Endodermal cell (in vitro differentiated cells): ENCODE measurements around the gene SMARCA4. TPM values are rescaled to one million over a fixed set of nuclear protein-coding genes. Genes with fewer than 3 reads are reported as not detected.
A peak's percentile ranks its signal among the peaks of the same experiment; 100 is the strongest.

ENCODE experiments used
- DNase-seq: peaks from one replicate; pipeline ENCODE4 v3.0.0-alpha.2; 2017
- H3K27ac ChIP-seq: 2 replicates; pipeline ENCODE4 v1.5.1; 2013; ENCODE audit warnings: mild to moderate bottlenecking, low read depth, low read length, moderate library complexity
- H3K27me3 ChIP-seq: 2 replicates; pipeline ENCODE4 v1.6.1; 2013; ENCODE audit warnings: mild to moderate bottlenecking, low read length, moderate library complexity; ENCODE audit not compliant: insufficient read depth, control insufficient read depth, poor library complexity, severe bottlenecking
- H3K36me3 ChIP-seq: 2 replicates; pipeline ENCODE4 v1.7.0; 2013; ENCODE audit warnings: mild to moderate bottlenecking, low read length, moderate library complexity; ENCODE audit not compliant: control insufficient read depth, insufficient read depth
- H3K4me1 ChIP-seq: one replicate; pipeline ENCODE4 v1.7.0; 2013; ENCODE audit warnings: low read length; ENCODE audit not compliant: control insufficient read depth, insufficient read depth
- H3K4me3 ChIP-seq: 2 replicates; pipeline ENCODE4 v1.5.1; 2013; ENCODE audit warnings: mild to moderate bottlenecking, low read length, moderate library complexity
- H3K9ac ChIP-seq: 2 replicates; pipeline ENCODE4 v1.6.1; 2013; ENCODE audit warnings: mild to moderate bottlenecking, low read length, moderate library complexity; ENCODE audit not compliant: poor library complexity, severe bottlenecking; ENCODE audit errors: extremely low read depth
- H3K9me3 ChIP-seq: 2 replicates; pipeline ENCODE4 v1.6.1; 2013; ENCODE audit warnings: mild to moderate bottlenecking, low read length, moderate library complexity; ENCODE audit not compliant: control insufficient read depth
- H3K27ac Mint-ChIP-seq: 2 replicates; pipeline ENCODE4 v1.8.0; 2020; ENCODE audit warnings: mixed read lengths
- H3K27me3 Mint-ChIP-seq: 2 replicates; pipeline ENCODE4 v1.8.0; 2021; ENCODE audit warnings: mild to moderate bottlenecking, mixed read lengths; ENCODE audit not compliant: insufficient read depth
- H3K36me3 Mint-ChIP-seq: 2 replicates; pipeline ENCODE4 v1.8.0; 2020; ENCODE audit warnings: low read depth, mixed read lengths
- H3K4me1 Mint-ChIP-seq: 2 replicates; pipeline ENCODE4 v1.8.0; 2020; ENCODE audit warnings: mixed read lengths
- H3K4me3 Mint-ChIP-seq: 2 replicates; pipeline ENCODE4 v1.8.0; 2020; ENCODE audit warnings: mild to moderate bottlenecking, moderate library complexity, mixed read lengths
- H3K9me3 Mint-ChIP-seq: 2 replicates; pipeline ENCODE4 v1.8.0; 2020; ENCODE audit warnings: mild to moderate bottlenecking, mixed read lengths
- WGBS, 2 experiments: methylation state at CpG; one replicate each; pipeline versions ENCODE4 v1.1.5 to v1.1.7; 2013; ENCODE audit warnings: missing lambda C conversion rate in 2 of 2, mixed read lengths in 1 of 2; ENCODE audit not compliant: insufficient coverage in 1 of 2, insufficient read length in 1 of 2; 5-methylcytosine and 5-hydroxymethylcytosine counted together
- total RNA-seq, 2 donors: library from RNA; stranded (reverse); fragmentation: NEBNext Ultra II Directional in 1 of 2; extraction: Animal tissue kit (Norgen Biotek cat#: 25700) in 1 of 2; gene quantifications; 2 replicates in 1 of 2; 3 replicates in 1 of 2; pipeline ENCODE4 v1.2.1, GENCODE V29; 2021
- TF ChIP-seq, protein P1 (sequence below): fragments of 200-600 bp; sonication (generic); conservative IDR thresholded peaks from 2 replicates; pipeline ENCODE4 v1.5.0; 2021; ENCODE audit warnings: antibody characterized with exemption, mild to moderate bottlenecking

The SMARCA4 gene
- total RNA-seq, 2 donors from 2014 or later, result 290 to 292 TPM

DNA sequence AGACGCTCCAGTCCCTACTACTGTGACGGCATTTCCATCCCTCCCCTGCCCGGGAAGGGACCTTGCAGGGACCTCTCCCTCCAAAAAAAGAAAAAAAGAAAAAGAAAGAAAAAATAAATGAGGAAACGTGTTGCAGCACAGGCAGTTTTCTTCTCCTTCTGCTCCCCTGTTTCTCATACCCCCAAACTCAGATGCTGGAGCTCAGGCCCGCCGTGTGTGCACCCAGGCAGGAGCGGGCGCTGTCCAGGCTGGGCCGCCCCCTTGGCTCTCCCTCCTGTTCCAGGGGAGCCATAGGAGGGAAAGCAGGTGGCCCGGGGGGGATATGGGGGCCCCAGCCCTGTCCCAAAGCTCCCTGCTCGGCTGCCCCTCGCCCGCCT lies 38.2 kb upstream of the SMARCA4 start:
- Histone ChIP-seq H3K27ac (peak overlapping the region; percentile 6), H3K4me3 (no peak overlapping the region), H3K36me3 (peaks cover 22% of the 10 kb centered on the region), H3K27me3 (no peaks in the 10 kb centered on the region), H3K4me1 (no peaks in the 10 kb centered on the region), H3K9ac (no peak overlapping the region), H3K9me3 (no peaks in the 10 kb centered on the region)
- no peaks in the 10 kb centered on the region for H3K4me1 Mint-ChIP-seq
- no peak overlapping the region for H3K4me3 Mint-ChIP-seq
- WGBS, 2 experiments, result 87 to 93% methylated on average over 4 to 13 of the region's 13 CpGs
- H3K9me3 Mint-ChIP-seq, result no peaks in the 10 kb centered on the region
- H3K36me3 Mint-ChIP-seq, result peaks cover 41% of the 10 kb centered on the region
- no peak overlapping the region for H3K27ac Mint-ChIP-seq
- DNase-seq, result no peak
- TF ChIP-seq, protein P1, sequence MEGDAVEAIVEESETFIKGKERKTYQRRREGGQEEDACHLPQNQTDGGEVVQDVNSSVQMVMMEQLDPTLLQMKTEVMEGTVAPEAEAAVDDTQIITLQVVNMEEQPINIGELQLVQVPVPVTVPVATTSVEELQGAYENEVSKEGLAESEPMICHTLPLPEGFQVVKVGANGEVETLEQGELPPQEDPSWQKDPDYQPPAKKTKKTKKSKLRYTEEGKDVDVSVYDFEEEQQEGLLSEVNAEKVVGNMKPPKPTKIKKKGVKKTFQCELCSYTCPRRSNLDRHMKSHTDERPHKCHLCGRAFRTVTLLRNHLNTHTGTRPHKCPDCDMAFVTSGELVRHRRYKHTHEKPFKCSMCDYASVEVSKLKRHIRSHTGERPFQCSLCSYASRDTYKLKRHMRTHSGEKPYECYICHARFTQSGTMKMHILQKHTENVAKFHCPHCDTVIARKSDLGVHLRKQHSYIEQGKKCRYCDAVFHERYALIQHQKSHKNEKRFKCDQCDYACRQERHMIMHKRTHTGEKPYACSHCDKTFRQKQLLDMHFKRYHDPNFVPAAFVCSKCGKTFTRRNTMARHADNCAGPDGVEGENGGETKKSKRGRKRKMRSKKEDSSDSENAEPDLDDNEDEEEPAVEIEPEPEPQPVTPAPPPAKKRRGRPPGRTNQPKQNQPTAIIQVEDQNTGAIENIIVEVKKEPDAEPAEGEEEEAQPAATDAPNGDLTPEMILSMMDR, result no peak
- no peaks in the 10 kb centered on the region for H3K27me3 Mint-ChIP-seq

DNA sequence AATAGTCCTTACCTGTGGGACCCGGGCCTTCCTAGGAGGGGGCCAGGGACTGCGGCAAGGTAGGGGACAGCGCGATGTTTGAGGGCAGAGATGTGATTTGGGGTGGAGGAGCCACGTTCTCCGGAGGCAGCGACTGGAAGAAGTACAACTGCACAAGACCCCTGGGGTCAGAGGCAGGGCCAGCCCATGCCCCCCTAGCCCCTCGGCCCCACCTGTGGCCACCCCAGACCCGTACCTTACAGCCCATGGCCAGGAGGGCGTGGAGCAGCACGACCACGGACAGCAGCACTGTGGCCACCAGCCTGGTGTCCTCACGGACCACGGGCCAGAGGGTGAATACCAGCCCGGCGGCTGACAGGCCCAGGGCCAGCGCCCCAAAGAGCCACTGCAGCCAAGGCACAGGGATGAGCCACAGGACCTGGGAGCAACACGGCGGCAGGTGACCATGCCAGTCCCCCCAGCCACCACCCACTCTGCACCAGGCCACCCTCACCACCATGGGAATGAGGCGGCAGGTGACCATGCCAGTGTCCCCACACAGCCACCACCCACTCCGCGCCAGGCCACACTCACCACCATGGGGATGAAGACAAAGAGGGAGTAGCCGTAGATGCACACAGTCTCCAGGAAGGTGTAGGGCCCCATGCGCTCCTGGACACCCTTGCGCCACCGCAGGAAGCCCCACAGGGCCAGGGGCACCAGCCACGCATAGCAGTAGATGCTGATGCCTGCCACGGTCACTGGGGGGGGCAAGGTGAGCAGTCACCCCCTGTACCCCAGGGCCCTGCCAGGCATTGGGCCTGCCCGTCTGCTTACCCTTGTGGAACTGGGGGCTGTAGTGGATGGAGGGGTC lies 37.3 kb upstream of the SMARCA4 start:
- Histone ChIP-seq H3K9me3 (no peaks in the 10 kb centered on the region), H3K4me3 (no peak overlapping the region), H3K4me1 (no peaks in the 10 kb centered on the region), H3K36me3 (peaks cover 22% of the 10 kb centered on the region), H3K9ac (no peak overlapping the region), H3K27ac (no peak overlapping the region), H3K27me3 (no peaks in the 10 kb centered on the region)
- TF ChIP-seq, protein P1, result no peak
- no peak for DNase-seq
- Mint-ChIP-seq H3K9me3 (no peaks in the 10 kb centered on the region), H3K4me3 (no peak overlapping the region), H3K36me3 (peaks cover 35% of the 10 kb centered on the region), H3K4me1 (no peaks in the 10 kb centered on the region), H3K27ac (no peak overlapping the region), H3K27me3 (no peaks in the 10 kb centered on the region)
- WGBS, 2 experiments, result 96 to 98% methylated on average over 17 to 29 of the region's 29 CpGs

DNA sequence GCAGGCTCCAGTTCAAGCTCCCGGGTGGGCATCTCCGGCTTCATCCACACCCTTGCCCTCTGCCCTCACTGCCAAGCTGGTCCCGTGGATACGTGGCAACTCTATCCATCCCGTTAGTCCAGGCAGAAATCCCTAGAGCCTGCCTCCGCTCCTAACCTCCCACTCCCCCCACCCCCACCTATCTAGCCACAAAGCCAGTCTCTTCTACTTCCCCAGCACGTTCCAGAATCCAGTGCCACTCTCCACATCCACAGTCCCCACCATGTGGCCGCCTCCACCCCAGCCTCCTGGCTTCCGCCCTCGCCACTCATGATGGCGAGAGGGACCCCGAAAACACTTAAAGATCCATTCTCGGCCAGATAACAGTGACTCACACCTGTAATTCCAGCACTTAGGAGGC lies 36.2 kb upstream of the SMARCA4 start:
- Histone ChIP-seq H3K27me3 (no peaks in the 10 kb centered on the region), H3K9ac (no peak overlapping the region), H3K9me3 (no peaks in the 10 kb centered on the region), H3K27ac (no peak overlapping the region), H3K36me3 (peaks cover 22% of the 10 kb centered on the region), H3K4me3 (no peak overlapping the region), H3K4me1 (peaks cover 1% of the 10 kb centered on the region)
- WGBS, 2 experiments, result 93 to 98% methylated on average over 12 to 13 of the region's 13 CpGs
- Mint-ChIP-seq H3K36me3 (peaks cover 28% of the 10 kb centered on the region), H3K4me1 (no peaks in the 10 kb centered on the region), H3K9me3 (no peaks in the 10 kb centered on the region), H3K27ac (no peak overlapping the region), H3K27me3 (no peaks in the 10 kb centered on the region), H3K4me3 (no peak overlapping the region)
- DNase-seq, result no peak
- TF ChIP-seq, protein P1, result no peak
